PC-9 (cell line): Measurements from ENCODE around the gene PGLYRP2. TPM values are rescaled to one million over a fixed set of nuclear protein-coding genes. Genes with fewer than 3 reads are reported as not detected.

Experiments used
- BruUV-seq: library from RNA; stranded (reverse); fragments of 400-500 nt; replicated peaks from 2 replicates; lab custom pipeline; 2021; lab: Mats Ljungman, UMichigan
- CTCF ChIA-PET: fragments of 300-600 bp; sonication (Branson Sonifier 250); formaldehyde crosslinking; loops from one replicate; lab custom pipeline; 2022; ENCODE audit warnings: antibody characterized with exemption; lab: Charles Lee
- POLR2A ChIA-PET: fragments of 300-600 bp; sonication (Branson Sonifier 250); formaldehyde crosslinking; loops from one replicate; lab custom pipeline; 2022; ENCODE audit warnings: antibody characterized with exemption; ENCODE audit not compliant: unreplicated experiment; lab: Charles Lee
- DNase-seq, 2 experiments: peaks; one replicate each; pipeline versions ENCODE4 v3.0.0 to v3.0.0-alpha.2; 2015 to 2022; ENCODE audit warnings: mixed read lengths in 1 of 2
- H2AFZ ChIP-seq: fragments of 200-600 bp; sonication (generic); 2 replicates; pipeline ENCODE4 v1.8.1; 2017; ENCODE audit warnings: antibody characterized with exemption
- H3F3A ChIP-seq: fragments of 200-600 bp; sonication (generic); 2 replicates; pipeline ENCODE4 v1.8.1; 2017; ENCODE audit warnings: antibody characterized with exemption, mild to moderate bottlenecking, low read depth; ENCODE audit not compliant: insufficient read depth
- H3K27ac ChIP-seq: fragments of 200-600 bp; sonication (generic); 2 replicates; pipeline ENCODE4 v1.6.1; 2016; ENCODE audit warnings: mixed run types
- H3K27me3 ChIP-seq: fragments of 200-600 bp; sonication (generic); 2 replicates; pipeline ENCODE4 v1.6.1; 2016; ENCODE audit warnings: low read depth, mixed run types; ENCODE audit not compliant: insufficient read depth
- H3K36me3 ChIP-seq: fragments of 200-600 bp; sonication (generic); 2 replicates; pipeline ENCODE4 v1.6.1; 2016; ENCODE audit warnings: low read depth, mixed run types
- H3K4me1 ChIP-seq: fragments of 200-600 bp; sonication (generic); replicated peaks from 2 replicates; pipeline ENCODE4 v1.6.1; 2016; ENCODE audit warnings: mixed run types; ENCODE audit not compliant: insufficient read depth
- H3K4me2 ChIP-seq: fragments of 200-600 bp; sonication (generic); 2 replicates; pipeline ENCODE4 v1.6.1; 2017; ENCODE audit warnings: mixed run types
- H3K4me3 ChIP-seq: fragments of 200-600 bp; sonication (generic); 2 replicates; pipeline ENCODE4 v1.6.1; 2016; ENCODE audit warnings: mixed run types
- H3K79me2 ChIP-seq: fragments of 200-600 bp; sonication (generic); 2 replicates; pipeline ENCODE4 v1.6.1; 2017; ENCODE audit warnings: low read depth, mixed run types
- H3K9me2 ChIP-seq: fragments of 200-600 bp; sonication (generic); 2 replicates; pipeline ENCODE4 v1.8.1; 2017; ENCODE audit warnings: mild to moderate bottlenecking; ENCODE audit not compliant: insufficient read depth
- H3K9me3 ChIP-seq: fragments of 200-600 bp; sonication (generic); 2 replicates; pipeline ENCODE4 v1.8.1; 2016; ENCODE audit warnings: low read depth; ENCODE audit not compliant: insufficient read depth
- H4K20me1 ChIP-seq: fragments of 200-600 bp; sonication (generic); 2 replicates; pipeline ENCODE4 v1.8.1; 2017; ENCODE audit not compliant: insufficient read depth
- CTCF ChIP-seq: fragments of 200-600 bp; sonication (generic); conservative IDR thresholded peaks from 2 replicates; pipeline ENCODE4 v1.6.1; 2017; ENCODE audit warnings: mixed run types, antibody characterized with exemption, mild to moderate bottlenecking, moderate library complexity
- EZH2 ChIP-seq: fragments of 200-600 bp; sonication (generic); IDR thresholded peaks from 2 replicates; pipeline ENCODE4 v1.8.0; 2017; ENCODE audit warnings: antibody characterized with exemption, low read depth
- intact Hi-C: fragments of 100-400 bp; cut with micrococcal nuclease; formaldehyde crosslinking; loops from one replicate; pipeline ENCODE4 v1.10.0; 2022; ENCODE audit not compliant: unreplicated experiment
- total RNA-seq: library from RNA; stranded (reverse); gene quantifications from 2 replicates; pipeline ENCODE4 v1.2.3, GENCODE V29; 2021

Gene PGLYRP2
- total RNA-seq, 1 experiment from 2014 or later = not detected

- Histone ChIP-seq H3F3A (peaks cover 16% of the 10 kb centered on the region; the same call in 1 of the 2 replicates), H3K4me1 (no peaks in the 10 kb centered on the region), H3K27ac (no peak overlapping the region), H3K9me2 (no peaks in the 10 kb centered on the region), H3K4me2 (no peak overlapping the region), H2AFZ (no peak overlapping the region), H3K9me3 (no peaks in the 10 kb centered on the region), H4K20me1 (peaks cover 12% of the 10 kb centered on the region), H3K27me3 (no peaks in the 10 kb centered on the region), H3K4me3 (no peak overlapping the region), H3K79me2 (peaks cover 21% of the 10 kb centered on the region), H3K36me3 (peaks cover 17% of the 10 kb centered on the region; the same call in 1 of the 2 replicates)
- ChIA-PET CTCF (no interaction called here), POLR2A (no interaction called here)
- BruUV-seq = no TSS peak
- intact Hi-C loops = no loop called here
- TF ChIP-seq CTCF (no peak), EZH2 (no peak)
- no peak for DNase-seq
These were observed 53.9 kb downstream of the PGLYRP2 start for GRCh38 chr19:15425321-15425950.

- peaks cover under 1% of the 10 kb centered on the region; the same call in 1 of the 2 replicates for H3K4me1 ChIP-seq
- H3K27me3 ChIP-seq = no peaks in the 10 kb centered on the region
- ChIA-PET CTCF (no interaction called here), POLR2A (interaction anchor here (0.6 kb wide), 1 partner anchor 28 kb away, joined by 3 read pairs; no protein-coding TSS in a partner anchor)
- TF ChIP-seq EZH2 (no peak), CTCF (no peak)
- no peak overlapping the region for H3K4me3 ChIP-seq
- H3K9me3 ChIP-seq = no peaks in the 10 kb centered on the region
- H3K9me2 ChIP-seq = no peaks in the 10 kb centered on the region
- H4K20me1 ChIP-seq = peaks cover 10% of the 10 kb centered on the region
- H3K36me3 ChIP-seq = peaks cover 17% of the 10 kb centered on the region; the same call in 1 of the 2 replicates
- intact Hi-C loops = no loop called here
- no peak overlapping the region for H2AFZ ChIP-seq
- peaks cover 23% of the 10 kb centered on the region; the same call in 1 of the 2 replicates for H3F3A ChIP-seq
- H3K79me2 ChIP-seq = peaks cover 14% of the 10 kb centered on the region
- no peak overlapping the region for H3K4me2 ChIP-seq
- DNase-seq = no peak
- BruUV-seq = no TSS peak
- H3K27ac ChIP-seq = no peak overlapping the region
These were observed 54.5 kb downstream of the PGLYRP2 start for GRCh38 chr19:15424692-15425272.

- H3K4me1 ChIP-seq = peaks cover 6% of the 10 kb centered on the region; the same call in 1 of the 2 replicates
- peaks cover 27% of the 10 kb centered on the region; the same call in 1 of the 2 replicates for H3F3A ChIP-seq
- ChIA-PET POLR2A (interaction anchor here (0.6 kb wide), 1 partner anchor 28 kb away, joined by 3 read pairs; no protein-coding TSS in a partner anchor), CTCF (no interaction called here)
- no peak overlapping the region for H3K27ac ChIP-seq
- H3K9me2 ChIP-seq = no peaks in the 10 kb centered on the region
- intact Hi-C loops = no loop called here
- no peak overlapping the region for H3K4me2 ChIP-seq
- H3K9me3 ChIP-seq = no peaks in the 10 kb centered on the region
- H3K36me3 ChIP-seq = peaks cover 17% of the 10 kb centered on the region; the same call in 1 of the 2 replicates
- no peak overlapping the region for H3K4me3 ChIP-seq
- peaks cover 10% of the 10 kb centered on the region for H4K20me1 ChIP-seq
- TF ChIP-seq CTCF = no peak
- TF ChIP-seq EZH2 = no peak
- no peak overlapping the region for H2AFZ ChIP-seq
- H3K79me2 ChIP-seq = peaks cover 9% of the 10 kb centered on the region
- no TSS peak for BruUV-seq
- DNase-seq = no peak
- H3K27me3 ChIP-seq = no peaks in the 10 kb centered on the region
These were observed 55.2 kb downstream of the PGLYRP2 start for GRCh38 chr19:15424121-15424520.
